ENCODE measurements around the gene LRRC3C. TPM values are rescaled to one million over a fixed set of nuclear protein-coding genes. Genes with fewer than 3 reads are reported as not detected.
A peak's percentile ranks its signal among the peaks of the same experiment; 100 is the strongest.

LRRC3C gene
- total RNA-seq, 1 donor from 2014 or later: not detected

- no peak overlapping the region for H3K27ac ChIP-seq
- no peaks in the 10 kb centered on the region for H3K27me3 ChIP-seq
Observed at GRCh38 chr17:39972271-39972670, 44.7 kb downstream of the LRRC3C start.

DNA sequence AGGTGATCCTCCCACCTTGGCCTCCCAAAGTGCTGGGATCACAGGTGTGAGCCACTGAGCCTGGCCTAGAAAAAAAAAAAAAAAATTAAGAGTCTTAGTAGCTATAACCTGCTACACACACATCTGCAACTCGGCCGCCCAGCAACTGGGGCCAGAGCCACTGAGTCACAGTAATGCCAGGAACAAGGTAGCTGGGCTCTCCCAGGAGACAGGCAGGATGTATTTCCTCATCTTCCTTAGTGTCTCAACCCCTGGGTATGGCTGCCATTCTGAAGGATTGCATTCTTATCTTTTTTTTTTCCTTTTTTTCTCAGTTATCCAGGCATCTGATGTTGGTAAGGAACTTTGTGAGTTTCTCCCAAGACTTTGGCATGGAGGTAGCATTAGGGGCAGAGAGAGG lies 46.0 kb downstream of the LRRC3C start:
- Histone ChIP-seq H3K4me1 (no peaks in the 10 kb centered on the region), H3K9me3 (no peaks in the 10 kb centered on the region), H3K27me3 (no peaks in the 10 kb centered on the region), H3K4me3 (no peak overlapping the region), H3K36me3 (no peaks in the 10 kb centered on the region), H3K27ac (no peak overlapping the region)
- intact Hi-C loops (cut with DNase I): no loop called here
- TF ChIP-seq POLR2AphosphoS5 (IDR thresholded peaks at IDR 0.05; ENCODE audit: insufficient read depth in 1 of 2, low read depth in 1 of 2) (no peak), POLR2A (IDR thresholded peaks at IDR 0.05) (no peak), CTCF (IDR thresholded peaks at IDR 0.05) (no peak)
- no peak for DNase-seq (ENCODE audit: extremely low spot score in 2 of 2)

More at GRCh38 chr17:39972271-39972670, 44.7 kb downstream of the LRRC3C start:
- H3K4me3 ChIP-seq: no peak overlapping the region
- DNase-seq (ENCODE audit: extremely low spot score in 2 of 2): no peak
- intact Hi-C loops (cut with DNase I): no loop called here
- H3K36me3 ChIP-seq: no peaks in the 10 kb centered on the region
- no peaks in the 10 kb centered on the region for H3K9me3 ChIP-seq
- no peaks in the 10 kb centered on the region for H3K4me1 ChIP-seq
- TF ChIP-seq CTCF (IDR thresholded peaks at IDR 0.05) (no peak), POLR2A (IDR thresholded peaks at IDR 0.05) (no peak), POLR2AphosphoS5 (IDR thresholded peaks at IDR 0.05; ENCODE audit: insufficient read depth in 1 of 2, low read depth in 1 of 2) (no peak)

DNA sequence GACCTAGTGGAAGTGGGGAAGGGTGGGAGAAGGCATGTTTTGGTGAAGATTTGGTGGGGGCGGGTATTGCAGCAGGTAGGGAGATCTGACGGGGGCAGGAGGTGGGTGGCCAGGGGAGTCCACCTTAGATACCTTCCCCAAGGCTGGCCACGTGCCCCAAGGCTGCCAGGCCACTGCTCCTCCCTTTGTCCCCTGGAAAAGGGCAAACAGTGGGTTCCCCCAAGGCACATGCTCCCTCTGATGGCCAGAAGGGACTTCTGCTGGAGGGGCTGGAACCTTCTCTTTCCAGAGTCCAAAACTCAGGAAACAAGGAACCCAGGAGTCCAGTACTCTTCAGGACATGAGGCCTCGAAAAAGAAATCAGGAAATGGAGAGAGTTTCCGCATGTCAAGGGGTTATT lies 46.9 kb downstream of the LRRC3C start:
- H3K36me3 ChIP-seq: no peaks in the 10 kb centered on the region
- DNase-seq (ENCODE audit: extremely low spot score in 2 of 2): no peak
- H3K27ac ChIP-seq: no peak overlapping the region
- H3K4me1 ChIP-seq: peaks cover 9% of the 10 kb centered on the region
- no peak overlapping the region for H3K4me3 ChIP-seq
- TF ChIP-seq POLR2A (IDR thresholded peaks at IDR 0.05) (no peak), POLR2AphosphoS5 (IDR thresholded peaks at IDR 0.05; ENCODE audit: insufficient read depth in 1 of 2, low read depth in 1 of 2) (no peak), CTCF (IDR thresholded peaks at IDR 0.05) (no peak)
- intact Hi-C loops (cut with DNase I): no loop called here
- H3K27me3 ChIP-seq: no peaks in the 10 kb centered on the region
- H3K9me3 ChIP-seq: no peaks in the 10 kb centered on the region

- H3K4me1 ChIP-seq: peaks cover 16% of the 10 kb centered on the region
- DNase-seq (ENCODE audit: extremely low spot score in 2 of 2): no peak
- intact Hi-C loops (cut with DNase I): no loop called here
- H3K27me3 ChIP-seq: no peaks in the 10 kb centered on the region
- no peaks in the 10 kb centered on the region for H3K36me3 ChIP-seq
- H3K27ac ChIP-seq: no peak overlapping the region
- no peaks in the 10 kb centered on the region for H3K9me3 ChIP-seq
- no peak overlapping the region for H3K4me3 ChIP-seq
- TF ChIP-seq POLR2AphosphoS5 (IDR thresholded peaks at IDR 0.05; ENCODE audit: insufficient read depth in 1 of 2, low read depth in 1 of 2): no peak
- no peak for TF ChIP-seq POLR2A (IDR thresholded peaks at IDR 0.05)
- TF ChIP-seq CTCF (IDR thresholded peaks at IDR 0.05): no peak
Observed at GRCh38 chr17:39975801-39976200, 48.3 kb downstream of the LRRC3C start.

DNA sequence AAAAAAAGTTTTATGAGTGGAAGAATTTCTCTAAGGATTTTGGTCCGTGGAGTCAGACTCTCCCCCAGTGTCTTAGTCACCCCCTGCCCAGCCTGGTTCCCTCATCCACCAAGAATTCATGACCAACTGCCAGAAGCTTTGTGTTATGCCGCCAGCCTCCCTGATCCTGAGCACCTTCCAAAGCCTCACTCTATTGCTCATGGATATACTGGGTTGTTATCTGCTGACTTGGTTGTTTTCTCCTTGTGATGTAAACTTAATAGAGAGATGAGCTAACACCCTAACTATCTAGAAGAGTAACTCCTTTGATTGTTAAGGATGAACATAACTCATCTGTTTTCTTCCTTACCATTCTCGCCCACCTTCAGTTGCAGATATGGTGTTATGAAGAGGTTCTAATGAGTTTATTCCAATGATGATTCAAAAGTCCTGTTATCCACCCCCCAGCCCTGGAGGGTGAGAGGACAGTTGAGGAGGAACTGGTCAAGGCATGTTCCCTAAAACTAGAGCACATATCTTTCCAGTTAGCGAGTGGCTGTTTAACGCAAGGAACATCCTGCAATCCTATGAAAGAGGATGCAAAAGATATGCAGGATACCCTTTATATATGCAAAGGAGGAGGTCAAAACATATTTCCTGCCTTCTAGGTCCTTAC lies 51.6 kb downstream of the LRRC3C start:
- Histone ChIP-seq H3K27me3 (no peaks in the 10 kb centered on the region), H3K4me1 (peaks cover 38% of the 10 kb centered on the region), H3K9me3 (no peaks in the 10 kb centered on the region), H3K4me3 (peak overlapping the region in 1 of 2 donors; percentile 50), H3K27ac (peak overlapping the region; percentile 86), H3K36me3 (peaks cover 0 to under 1% of the 10 kb centered on the region in 2 donors)
- intact Hi-C loops (cut with DNase I): no loop called here
- DNase-seq (ENCODE audit: extremely low spot score in 2 of 2): no peak
- TF ChIP-seq POLR2AphosphoS5 (IDR thresholded peaks at IDR 0.05; ENCODE audit: insufficient read depth in 1 of 2, low read depth in 1 of 2): peak in 1 of 2 donors; percentile 65
- TF ChIP-seq POLR2A (IDR thresholded peaks at IDR 0.05): no peak
- TF ChIP-seq CTCF (IDR thresholded peaks at IDR 0.05): no peak

Measured in vagina (tissue), 2 donors.